HepG2 (cell line): Measurements from ENCODE around the gene ITIH2. TPM values are rescaled to one million over a fixed set of nuclear protein-coding genes. Genes with fewer than 3 reads are reported as not detected.

ENCODE experiments used
- ATAC-seq: fragments of 200-7000 bp; cut with Tn5 transposase; 3 replicates; pipeline ENCODE4 v1.9.1; 2020; ENCODE audit warnings: mild to moderate bottlenecking, moderate library complexity
- BruUV-seq: library from RNA; stranded (reverse); fragments of 400-500 nt; replicated peaks from 2 replicates; lab custom pipeline; 2021; lab: Mats Ljungman, UMichigan
- CTCF ChIA-PET: fragments of 300-600 bp; formaldehyde crosslinking; extraction: SDS; loops from one replicate; lab custom pipeline; 2021; ENCODE audit warnings: low total read pairs, inconsistent platforms, low intra/inter-chr PET ratio; lab: Yijun Ruan, JAX
- POLR2A ChIA-PET: fragments of 350-600 bp; sonication (Branson Sonifier 250); formaldehyde crosslinking; loops from one replicate; lab custom pipeline; 2020; ENCODE audit warnings: antibody characterized with exemption, inconsistent platforms; lab: Yijun Ruan, JAX
- DNase-seq: peaks from one replicate; pipeline ENCODE4 v3.0.0-alpha.2; 2015; ENCODE audit warnings: low spot score
- FAIRE-seq: peaks from 3 replicates; lab custom pipeline; 2011; peaks lifted over from hg19 to GRCh38; lab: Jason Lieb, UNC
- H2AFZ ChIP-seq: one replicate; pipeline ENCODE4 v1.6.1; 2011; ENCODE audit warnings: low read length, inconsistent platforms
- H3K27ac ChIP-seq: fragments of 300-600 bp; 3 replicates; pipeline ENCODE4 v1.8.0; 2011; ENCODE audit warnings: mixed run types, mild to moderate bottlenecking, mixed read lengths, low read length, inconsistent platforms; ENCODE audit not compliant: insufficient read depth; ENCODE audit errors: extremely low read length
- H3K27me3 ChIP-seq, 2 experiments: fragments of 200-600 bp in 1 of 2; 2 replicates in 1 of 2; 3 replicates in 1 of 2; pipeline versions ENCODE4 v1.6.0 to v1.8.0; 2011; ENCODE audit warnings: low read length in 2 of 2, mild to moderate bottlenecking in 2 of 2, moderate library complexity in 2 of 2, inconsistent platforms in 1 of 2; ENCODE audit not compliant: insufficient read depth in 2 of 2, control insufficient read depth in 1 of 2
- H3K36me3 ChIP-seq, 2 experiments: fragments of 200-600 bp in 1 of 2; replicated peaks in 1 of 2; 2 replicates in 1 of 2; 3 replicates in 1 of 2; pipeline versions ENCODE4 v1.5.1 to v1.8.0; 2011; ENCODE audit warnings: low read length in 2 of 2, inconsistent platforms in 1 of 2; ENCODE audit not compliant: insufficient read depth in 2 of 2, control insufficient read depth in 1 of 2
- H3K4me1 ChIP-seq: 2 replicates; pipeline ENCODE4 v1.5.1; 2012; ENCODE audit warnings: low read length, inconsistent platforms; ENCODE audit not compliant: insufficient read depth
- H3K4me2 ChIP-seq: 2 replicates; pipeline ENCODE4 v1.6.0; 2011; ENCODE audit warnings: low read depth, low read length, inconsistent platforms
- H3K4me3 ChIP-seq, 3 experiments: fragments of 200-600 bp in 1 of 3; sonication (generic), shearing (Covaris generic) in 1 of 3; replicated peaks in 1 of 3; 2 replicates each; pipeline ENCODE4 v1.5.1; 2011 to 2016; ENCODE audit warnings: low read length in 3 of 3, inconsistent platforms in 2 of 3, low read depth in 2 of 3, mild to moderate bottlenecking in 2 of 3, control low read depth in 1 of 3, mixed read lengths in 1 of 3; ENCODE audit not compliant: insufficient read depth in 1 of 3
- H3K79me2 ChIP-seq: one replicate; pipeline ENCODE4 v1.6.1; 2011; ENCODE audit warnings: low read length, inconsistent platforms; ENCODE audit not compliant: insufficient read depth
- H3K9ac ChIP-seq: 2 replicates; pipeline ENCODE4 v1.6.0; 2011; ENCODE audit warnings: mild to moderate bottlenecking, low read depth, low read length, inconsistent platforms; ENCODE audit not compliant: insufficient read depth
- H3K9me3 ChIP-seq: 2 replicates; pipeline ENCODE4 v1.5.1; 2012; ENCODE audit warnings: mild to moderate bottlenecking, low read length
- H4K20me1 ChIP-seq: 2 replicates; pipeline ENCODE4 v1.6.0; 2011; ENCODE audit warnings: inconsistent platforms, mild to moderate bottlenecking, low read length, moderate library complexity; ENCODE audit not compliant: insufficient read depth
- CENPT ChIP-seq: sonication (generic); formaldehyde crosslinking; IDR thresholded peaks from 2 replicates; pipeline ENCODE4 v1.8.0; 2022; ENCODE audit warnings: low read depth, mild to moderate bottlenecking, moderate library complexity, missing genetic modification reagents
- EZH2 ChIP-seq: conservative IDR thresholded peaks from 2 replicates; pipeline ENCODE4 v1.6.1; 2012; ENCODE audit warnings: mild to moderate bottlenecking, low read depth, low read length, moderate library complexity
- HNRNPK ChIP-seq: fragments of 200-400 bp; formaldehyde crosslinking; IDR thresholded peaks from 2 replicates; pipeline ENCODE4 v1.6.1; 2018; ENCODE audit warnings: low read length, low read depth, moderate library complexity, mild to moderate bottlenecking; ENCODE audit not compliant: poor library complexity, severe bottlenecking
- POLR2G ChIP-seq: fragments of 200-400 bp; formaldehyde crosslinking; IDR thresholded peaks from 2 replicates; pipeline ENCODE4 v1.6.1; 2018; ENCODE audit warnings: mild to moderate bottlenecking, low read depth, low read length, moderate library complexity
- SRSF9 ChIP-seq: fragments of 200-400 bp; formaldehyde crosslinking; IDR thresholded peaks from 2 replicates; pipeline ENCODE4 v1.6.1; 2018; ENCODE audit warnings: borderline replicate concordance, mild to moderate bottlenecking, low read depth, low read length; ENCODE audit not compliant: insufficient read depth, poor library complexity, severe bottlenecking
- ZNF143 ChIP-seq: sonication (generic); formaldehyde crosslinking; IDR thresholded peaks from 2 replicates; pipeline ENCODE4 v1.4.0; 2020; ENCODE audit warnings: missing genetic modification reagents
- ZNF782 ChIP-seq: sonication (generic); formaldehyde crosslinking; IDR thresholded peaks from 2 replicates; pipeline ENCODE4 v1.4.0; 2020; ENCODE audit warnings: missing genetic modification reagents, mild to moderate bottlenecking, borderline replicate concordance
- WGBS: methylation state at CpG from one replicate; pipeline ENCODE4 v1.1.6; 2017; ENCODE audit warnings: low lambda C conversion rate; 5-methylcytosine and 5-hydroxymethylcytosine counted together
- in situ Hi-C: cut with HindIII; loops from 2 replicates; pipeline ENCODE4 v1.10.0; 2017; ENCODE audit warnings: low pct_unique_long_range_greater_than_20kb; ENCODE audit not compliant: extremely low pct_ligation_motif_present
- intact Hi-C: fragments of 100-400 bp; cut with micrococcal nuclease; formaldehyde crosslinking; loops from one replicate; pipeline ENCODE4 v1.10.0; 2022; ENCODE audit not compliant: unreplicated experiment
- polyA plus RNA-seq, 8 experiments: library from polyadenylated mRNA; depleted of rRNA in 3 of 8; stranded (reverse) in 7 of 8; unstranded in 1 of 8; fragments of >200 nt; fragmentation: Illumina TruSeq in 4 of 8; extraction: Trizol in 4 of 8; gene quantifications; 2 replicates each; pipeline versions ENCODE4 v1.2.1 to v1.2.3, GENCODE V29; 2011 to 2016; ENCODE audit warnings: low read depth in 4 of 8, missing spikeins in 1 of 8, mixed read lengths in 1 of 8; ENCODE audit not compliant: insufficient read depth in 1 of 8
- total RNA-seq, 5 experiments: library from RNA; depleted of rRNA; stranded (reverse); fragments of >200 nt; fragmentation: Illumina TruSeq; extraction: Trizol; gene quantifications; 2 replicates each; pipeline ENCODE4 v1.2.3, GENCODE V29; 2016; ENCODE audit warnings: low read depth in 1 of 5
- TF ChIP-seq, protein P1 (sequence below): sonication (generic); formaldehyde crosslinking; IDR thresholded peaks from 2 replicates; pipeline ENCODE4 v1.9.0; 2022; ENCODE audit warnings: missing genetic modification reagents, mild to moderate bottlenecking, borderline replicate concordance
- TF ChIP-seq, protein P2 (sequence below): sonication (generic); formaldehyde crosslinking; IDR thresholded peaks from 2 replicates; pipeline ENCODE4 v1.5.0; 2020; ENCODE audit warnings: mild to moderate bottlenecking, missing genetic modification reagents
- TF ChIP-seq, protein P3 (sequence below): sonication (generic); formaldehyde crosslinking; IDR thresholded peaks from 2 replicates; pipeline ENCODE4 v1.4.0; 2020; ENCODE audit warnings: missing genetic modification reagents

ITIH2 gene
- total and polyA plus RNA-seq, 2 of the 13 experiments (the other 11 are each of a cell fraction or from before 2014, with no cell fraction given): 1,197 to 1,427 TPM

DNA sequence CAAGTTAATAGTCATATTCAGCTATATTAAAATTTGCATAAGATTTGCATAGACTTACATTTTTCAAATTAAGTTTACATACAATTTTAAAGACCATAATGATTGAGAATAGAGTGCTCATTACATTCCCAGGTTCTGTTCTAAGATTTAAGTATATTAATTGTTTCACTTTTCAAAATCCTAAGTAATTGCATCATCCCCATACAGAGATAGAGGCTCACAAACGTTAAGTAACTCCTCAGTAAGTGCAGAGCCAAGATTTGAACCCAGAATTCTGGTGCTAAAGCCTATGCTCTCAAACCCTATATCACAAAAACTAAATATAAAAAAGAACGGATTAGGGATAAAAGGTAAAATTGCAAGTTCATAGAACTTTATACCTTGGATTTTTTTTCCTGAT, 38.4 kb upstream of the ITIH2 start (continued):
- TF ChIP-seq, protein P1, sequence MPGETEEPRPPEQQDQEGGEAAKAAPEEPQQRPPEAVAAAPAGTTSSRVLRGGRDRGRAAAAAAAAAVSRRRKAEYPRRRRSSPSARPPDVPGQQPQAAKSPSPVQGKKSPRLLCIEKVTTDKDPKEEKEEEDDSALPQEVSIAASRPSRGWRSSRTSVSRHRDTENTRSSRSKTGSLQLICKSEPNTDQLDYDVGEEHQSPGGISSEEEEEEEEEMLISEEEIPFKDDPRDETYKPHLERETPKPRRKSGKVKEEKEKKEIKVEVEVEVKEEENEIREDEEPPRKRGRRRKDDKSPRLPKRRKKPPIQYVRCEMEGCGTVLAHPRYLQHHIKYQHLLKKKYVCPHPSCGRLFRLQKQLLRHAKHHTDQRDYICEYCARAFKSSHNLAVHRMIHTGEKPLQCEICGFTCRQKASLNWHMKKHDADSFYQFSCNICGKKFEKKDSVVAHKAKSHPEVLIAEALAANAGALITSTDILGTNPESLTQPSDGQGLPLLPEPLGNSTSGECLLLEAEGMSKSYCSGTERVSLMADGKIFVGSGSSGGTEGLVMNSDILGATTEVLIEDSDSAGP (CRISPR knock-in tag): no peak
- TF ChIP-seq ZNF143 (CRISPR knock-in tag): no peak
- TF ChIP-seq CENPT (CRISPR knock-in tag): no peak
- TF ChIP-seq, protein P2, sequence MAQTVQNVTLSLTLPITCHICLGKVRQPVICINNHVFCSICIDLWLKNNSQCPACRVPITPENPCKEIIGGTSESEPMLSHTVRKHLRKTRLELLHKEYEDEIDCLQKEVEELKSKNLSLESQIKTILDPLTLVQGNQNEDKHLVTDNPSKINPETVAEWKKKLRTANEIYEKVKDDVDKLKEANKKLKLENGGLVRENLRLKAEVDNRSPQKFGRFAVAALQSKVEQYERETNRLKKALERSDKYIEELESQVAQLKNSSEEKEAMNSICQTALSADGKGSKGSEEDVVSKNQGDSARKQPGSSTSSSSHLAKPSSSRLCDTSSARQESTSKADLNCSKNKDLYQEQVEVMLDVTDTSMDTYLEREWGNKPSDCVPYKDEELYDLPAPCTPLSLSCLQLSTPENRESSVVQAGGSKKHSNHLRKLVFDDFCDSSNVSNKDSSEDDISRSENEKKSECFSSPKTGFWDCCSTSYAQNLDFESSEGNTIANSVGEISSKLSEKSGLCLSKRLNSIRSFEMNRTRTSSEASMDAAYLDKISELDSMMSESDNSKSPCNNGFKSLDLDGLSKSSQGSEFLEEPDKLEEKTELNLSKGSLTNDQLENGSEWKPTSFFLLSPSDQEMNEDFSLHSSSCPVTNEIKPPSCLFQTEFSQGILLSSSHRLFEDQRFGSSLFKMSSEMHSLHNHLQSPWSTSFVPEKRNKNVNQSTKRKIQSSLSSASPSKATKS: no peak
- no peak for TF ChIP-seq ZNF782 (CRISPR knock-in tag)
- TF ChIP-seq SRSF9: no peak

DNA sequence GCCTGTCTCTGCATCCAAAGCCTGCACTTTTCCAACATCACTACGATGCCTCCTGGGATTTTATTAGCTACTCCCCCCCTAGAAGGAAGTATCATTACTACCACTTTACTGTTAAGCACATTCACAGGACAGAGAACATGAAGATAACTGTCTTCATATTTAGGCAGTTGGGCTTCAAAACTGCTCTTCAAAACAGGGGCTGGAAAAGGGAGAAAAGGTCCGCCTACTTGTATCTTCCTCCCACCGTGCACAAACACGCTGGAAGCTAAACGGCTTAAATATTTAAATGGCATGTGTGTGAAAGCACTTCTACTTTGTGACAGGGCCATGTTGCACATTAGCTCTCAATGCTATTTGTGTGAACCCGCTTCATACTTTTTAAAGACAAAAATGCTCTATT, 37.3 kb upstream of the ITIH2 start:
- intact Hi-C loops (loop anchor here (1.0 to 5.0 kb wide), 2 partner anchors 21 to 138 kb away; no protein-coding TSS in a partner anchor), in situ Hi-C loops (loop anchor here (10.0 kb wide), 1 partner anchor 121 kb away; no protein-coding TSS in a partner anchor)
- no peak for DNase-seq
- Histone ChIP-seq H3K79me2 (no peaks in the 10 kb centered on the region), H3K4me3 (peak overlapping the region; percentile 78 to 80 (median 78)), H3K36me3 (no peaks in the 10 kb centered on the region), H3K4me1 (peaks cover 21% of the 10 kb centered on the region), H3K9ac (peak overlapping the region; percentile 65; the same call in 1 of the 2 replicates), H3K27me3 (peaks cover 0 to 23% of the 10 kb centered on the region in 2 experiments; a peak in 2 of 5 replicates), H3K9me3 (no peaks in the 10 kb centered on the region), H4K20me1 (no peaks in the 10 kb centered on the region), H3K27ac (no peak overlapping the region), H2AFZ (peak overlapping the region; percentile 76), H3K4me2 (peak overlapping the region; percentile 98)
- ATAC-seq: peak; percentile 8; the same call in 1 of the 3 replicates
- no peak for TF ChIP-seq POLR2G
- TF ChIP-seq EZH2: 0 out of 2 replicates have a peak, but pooled peaks have one; percentile 15
- TF ChIP-seq, protein P3, sequence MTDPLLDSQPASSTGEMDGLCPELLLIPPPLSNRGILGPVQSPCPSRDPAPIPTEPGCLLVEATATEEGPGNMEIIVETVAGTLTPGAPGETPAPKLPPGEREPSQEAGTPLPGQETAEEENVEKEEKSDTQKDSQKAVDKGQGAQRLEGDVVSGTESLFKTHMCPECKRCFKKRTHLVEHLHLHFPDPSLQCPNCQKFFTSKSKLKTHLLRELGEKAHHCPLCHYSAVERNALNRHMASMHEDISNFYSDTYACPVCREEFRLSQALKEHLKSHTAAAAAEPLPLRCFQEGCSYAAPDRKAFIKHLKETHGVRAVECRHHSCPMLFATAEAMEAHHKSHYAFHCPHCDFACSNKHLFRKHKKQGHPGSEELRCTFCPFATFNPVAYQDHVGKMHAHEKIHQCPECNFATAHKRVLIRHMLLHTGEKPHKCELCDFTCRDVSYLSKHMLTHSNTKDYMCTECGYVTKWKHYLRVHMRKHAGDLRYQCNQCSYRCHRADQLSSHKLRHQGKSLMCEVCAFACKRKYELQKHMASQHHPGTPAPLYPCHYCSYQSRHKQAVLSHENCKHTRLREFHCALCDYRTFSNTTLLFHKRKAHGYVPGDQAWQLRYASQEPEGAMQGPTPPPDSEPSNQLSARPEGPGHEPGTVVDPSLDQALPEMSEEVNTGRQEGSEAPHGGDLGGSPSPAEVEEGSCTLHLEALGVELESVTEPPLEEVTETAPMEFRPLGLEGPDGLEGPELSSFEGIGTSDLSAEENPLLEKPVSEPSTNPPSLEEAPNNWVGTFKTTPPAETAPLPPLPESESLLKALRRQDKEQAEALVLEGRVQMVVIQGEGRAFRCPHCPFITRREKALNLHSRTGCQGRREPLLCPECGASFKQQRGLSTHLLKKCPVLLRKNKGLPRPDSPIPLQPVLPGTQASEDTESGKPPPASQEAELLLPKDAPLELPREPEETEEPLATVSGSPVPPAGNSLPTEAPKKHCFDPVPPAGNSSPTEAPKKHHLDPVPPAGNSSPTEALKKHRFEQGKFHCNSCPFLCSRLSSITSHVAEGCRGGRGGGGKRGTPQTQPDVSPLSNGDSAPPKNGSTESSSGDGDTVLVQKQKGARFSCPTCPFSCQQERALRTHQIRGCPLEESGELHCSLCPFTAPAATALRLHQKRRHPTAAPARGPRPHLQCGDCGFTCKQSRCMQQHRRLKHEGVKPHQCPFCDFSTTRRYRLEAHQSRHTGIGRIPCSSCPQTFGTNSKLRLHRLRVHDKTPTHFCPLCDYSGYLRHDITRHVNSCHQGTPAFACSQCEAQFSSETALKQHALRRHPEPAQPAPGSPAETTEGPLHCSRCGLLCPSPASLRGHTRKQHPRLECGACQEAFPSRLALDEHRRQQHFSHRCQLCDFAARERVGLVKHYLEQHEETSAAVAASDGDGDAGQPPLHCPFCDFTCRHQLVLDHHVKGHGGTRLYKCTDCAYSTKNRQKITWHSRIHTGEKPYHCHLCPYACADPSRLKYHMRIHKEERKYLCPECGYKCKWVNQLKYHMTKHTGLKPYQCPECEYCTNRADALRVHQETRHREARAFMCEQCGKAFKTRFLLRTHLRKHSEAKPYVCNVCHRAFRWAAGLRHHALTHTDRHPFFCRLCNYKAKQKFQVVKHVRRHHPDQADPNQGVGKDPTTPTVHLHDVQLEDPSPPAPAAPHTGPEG (CRISPR knock-in tag): no peak
- TF ChIP-seq HNRNPK: no peak
- FAIRE-seq: no peak
- 0% methylated on average over 6 of the region's 6 CpGs for WGBS
- BruUV-seq: TSS peak; percentile 58
- POLR2A ChIA-PET: interaction anchor here (0.8 to 2.9 kb wide), 8 partner anchors 21 to 136 kb away, joined by 3 to 18 read pairs (median 4); partner anchors contain the start of genes ATP5F1C, ITIH2 and KIN
- CTCF ChIA-PET: no interaction called here
